ENCODE results near the gene DTWD2.
"Not testable (repeated sequence)": the region's sequence is repeated elsewhere in the genome, so short reads cannot be mapped to it uniquely, and the experiment has no call there.

The DTWD2 gene

GRCh38 chr5:118882666-118883065 lies 105.7 kb downstream of the DTWD2 start:
- no peak for DNase-seq (ENCODE audit: low read depth in 2 of 2, low spot score in 1 of 2)

DNA sequence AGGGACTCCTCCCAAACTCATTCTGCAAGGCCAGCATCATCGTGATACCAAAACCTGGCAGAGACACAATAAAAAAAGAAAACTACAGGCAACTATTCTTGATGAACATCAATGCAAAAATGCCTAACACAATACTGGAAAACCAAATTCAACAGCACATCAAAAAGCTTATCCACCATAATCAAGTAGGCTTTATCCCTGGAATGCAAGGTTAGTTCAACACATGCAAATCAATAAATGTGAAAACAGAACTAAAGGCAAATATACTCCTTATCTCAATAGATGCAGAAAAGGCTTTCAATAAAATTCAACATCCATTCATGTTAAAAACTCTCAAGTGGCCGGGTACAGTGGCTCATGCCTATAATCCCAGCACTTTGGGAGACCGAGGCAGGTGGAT lies 111.5 kb downstream of the DTWD2 start:
- DNase-seq (ENCODE audit: low read depth in 2 of 2, low spot score in 1 of 2): not testable (repeated sequence)

DNA sequence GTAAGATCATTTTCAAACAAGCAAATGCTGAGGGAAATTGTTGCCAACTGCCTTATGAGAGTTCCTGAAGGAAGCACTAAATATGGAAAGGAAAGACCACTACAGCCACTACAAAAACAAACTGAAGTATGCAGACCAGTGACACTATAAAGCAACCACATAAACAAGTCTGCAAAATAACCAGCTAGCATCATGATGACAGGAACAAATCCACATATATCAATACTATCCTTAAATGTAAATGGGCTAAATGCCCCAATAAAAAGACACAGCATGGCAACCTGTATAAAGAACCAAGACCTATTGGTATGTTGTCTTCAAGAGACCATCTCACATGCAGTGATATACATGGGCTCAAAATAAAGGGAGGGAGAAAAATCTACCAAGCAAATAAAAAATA lies 113.2 kb downstream of the DTWD2 start:
- no peak for DNase-seq (ENCODE audit: low read depth in 2 of 2, low spot score in 1 of 2)

GRCh38 chr5:118873417-118873816 lies 114.9 kb downstream of the DTWD2 start:
- no peak for DNase-seq (ENCODE audit: low read depth in 2 of 2, low spot score in 1 of 2)

GRCh38 chr5:118863345-118863744 lies 125.0 kb downstream of the DTWD2 start:
- DNase-seq (ENCODE audit: low read depth in 2 of 2, low spot score in 1 of 2): no peak

- DNase-seq (ENCODE audit: low read depth in 2 of 2, low spot score in 1 of 2): no peak
Observed at GRCh38 chr5:118862596-118862995, 125.8 kb downstream of the DTWD2 start.

DNA sequence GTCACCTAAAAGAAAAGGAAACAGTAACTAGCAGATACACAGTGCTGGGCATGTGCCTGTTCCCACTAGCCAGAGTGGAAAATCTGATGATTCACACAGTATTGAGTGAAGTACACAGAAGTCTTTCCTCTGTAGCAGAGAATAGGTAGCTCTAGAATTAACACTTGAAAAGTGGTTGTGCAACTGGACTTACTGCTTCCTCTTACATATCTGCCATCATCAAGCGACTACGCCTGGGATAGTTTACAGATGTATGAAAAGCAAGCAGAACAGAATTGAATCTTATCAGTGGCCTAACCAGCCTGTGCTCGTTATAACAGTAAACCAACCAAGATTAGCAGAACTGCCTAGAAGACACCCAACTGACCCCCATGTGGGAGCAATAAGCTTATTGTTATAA lies 130.6 kb downstream of the DTWD2 start:
- no peak for DNase-seq (ENCODE audit: low read depth in 2 of 2, low spot score in 1 of 2)

DNA sequence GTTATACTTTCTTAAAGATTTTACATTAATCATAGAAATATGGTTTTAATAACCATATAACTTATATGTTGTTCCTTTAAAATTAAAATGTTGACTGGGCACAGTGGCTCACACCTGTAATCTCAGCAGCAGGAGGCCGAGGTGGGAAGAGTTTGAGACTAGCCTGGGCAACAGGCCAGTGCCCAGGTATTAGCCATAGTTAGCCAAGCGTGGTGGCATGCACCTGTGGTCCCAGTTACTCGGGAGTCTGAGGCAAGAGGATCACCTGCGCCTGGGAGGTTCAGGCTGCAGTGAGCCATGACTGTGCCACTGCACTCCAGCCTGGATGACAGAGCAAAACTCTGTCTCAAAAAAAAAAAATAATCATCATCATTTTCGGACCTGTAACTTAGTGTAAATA lies 133.5 kb downstream of the DTWD2 start:
- DNase-seq (ENCODE audit: low read depth in 2 of 2, low spot score in 1 of 2): no peak

GRCh38 chr5:118851785-118852184 lies 136.6 kb downstream of the DTWD2 start:
- not testable (repeated sequence) for DNase-seq (ENCODE audit: low read depth in 2 of 2, low spot score in 1 of 2)

DNA sequence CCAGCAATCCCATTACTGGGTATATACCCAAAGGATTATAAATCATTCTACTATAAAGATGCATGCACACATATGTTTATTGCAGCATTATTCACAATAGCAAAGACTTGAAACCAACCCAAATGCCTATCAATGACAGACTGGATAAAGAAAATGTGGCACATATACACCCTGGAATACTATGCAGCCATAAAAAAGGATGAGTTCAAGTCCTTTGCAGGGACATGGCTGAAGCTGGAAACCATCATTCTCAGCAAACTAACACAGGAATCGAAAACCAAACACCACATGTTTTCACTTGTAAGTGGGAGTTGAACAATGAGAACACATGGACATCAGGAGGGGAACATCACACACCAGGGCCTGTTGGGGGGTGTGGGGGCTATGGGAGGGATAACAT lies 138.8 kb downstream of the DTWD2 start:
- DNase-seq (ENCODE audit: low read depth in 2 of 2, low spot score in 1 of 2): not testable (repeated sequence)

- DNase-seq (ENCODE audit: low read depth in 2 of 2, low spot score in 1 of 2): no peak
Observed at GRCh38 chr5:118844351-118844750, 144.0 kb downstream of the DTWD2 start.

DNA sequence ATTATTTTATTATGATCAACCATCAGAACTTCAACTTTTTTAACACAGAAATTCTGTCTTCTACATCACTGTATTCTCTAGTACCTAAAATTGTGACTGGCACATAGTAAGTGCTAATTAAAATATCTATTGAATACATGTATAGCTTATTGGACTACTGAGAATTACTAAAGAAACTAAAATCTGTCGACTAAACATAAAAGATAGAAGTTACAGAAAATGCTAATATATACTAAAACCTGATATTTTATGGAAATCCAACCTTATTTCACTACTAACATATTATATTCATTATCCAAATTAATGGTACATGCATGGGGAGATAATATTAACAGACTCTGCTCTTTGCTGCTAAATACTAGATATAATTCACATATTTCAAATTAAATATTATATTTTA lies 153.6 kb downstream of the DTWD2 start:
- DNase-seq (ENCODE audit: low read depth in 2 of 2, low spot score in 1 of 2): no peak

DNA sequence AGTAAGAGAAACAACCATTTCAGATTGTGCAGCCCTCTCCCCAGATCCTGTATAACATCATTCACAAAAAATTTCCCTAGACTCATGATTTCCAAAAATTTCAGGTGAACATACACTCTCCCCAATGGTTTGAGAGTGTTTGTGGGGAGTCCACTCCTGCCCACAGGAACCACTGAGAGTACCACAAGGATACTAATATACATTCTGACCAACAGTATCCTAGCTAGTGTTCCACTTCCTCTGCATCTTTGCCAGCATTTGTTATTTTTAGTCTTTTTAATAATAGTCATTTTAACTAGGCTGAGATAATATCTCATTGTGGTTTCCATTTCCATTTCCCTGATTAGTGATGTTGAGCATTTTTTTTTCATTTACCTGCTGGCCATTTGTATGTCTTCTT lies 155.4 kb downstream of the DTWD2 start:
- DNase-seq (ENCODE audit: low read depth in 2 of 2, low spot score in 1 of 2): no peak

DNA sequence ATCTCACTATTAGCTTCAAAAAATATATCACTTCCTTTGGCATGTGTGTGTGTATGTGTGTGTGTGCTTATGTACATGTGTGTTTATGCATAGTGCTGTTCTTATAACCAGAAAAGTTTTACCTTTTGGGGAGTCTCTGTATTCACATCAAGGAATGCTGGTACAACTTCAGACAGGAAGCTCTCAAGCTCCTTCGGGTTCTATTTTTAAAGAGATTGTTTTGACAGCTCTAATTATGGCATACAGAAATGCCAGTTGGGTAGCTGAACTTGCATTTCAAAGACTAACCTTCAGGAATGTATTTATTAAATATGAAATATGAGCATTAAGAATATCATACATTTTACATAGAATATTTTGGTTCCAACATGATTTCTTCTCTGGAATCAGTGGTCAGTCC lies 163.1 kb downstream of the DTWD2 start:
- no peak for DNase-seq (ENCODE audit: low read depth in 2 of 2, low spot score in 1 of 2)

- DNase-seq (ENCODE audit: low read depth in 2 of 2, low spot score in 1 of 2): no peak
Observed at GRCh38 chr5:118818604-118819003, 169.7 kb downstream of the DTWD2 start.

DNA sequence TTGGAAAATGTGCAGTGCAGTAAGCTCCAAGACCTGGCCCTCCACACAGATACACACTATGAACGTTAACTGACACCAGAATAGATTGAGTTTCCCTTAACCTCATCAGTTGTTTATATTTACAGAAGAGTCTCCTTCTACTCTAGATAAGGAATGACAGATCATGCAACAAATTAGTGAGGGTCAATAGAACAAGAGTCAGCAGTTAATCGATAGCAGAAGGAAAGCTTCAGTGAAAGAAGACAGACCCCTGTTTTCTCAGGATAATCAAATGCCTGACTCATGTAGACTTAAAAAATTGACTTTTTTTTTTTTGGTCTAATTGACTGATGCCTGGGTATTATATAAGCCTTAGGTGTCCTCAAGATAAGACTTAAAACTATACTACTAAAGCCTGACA lies 179.9 kb downstream of the DTWD2 start:
- DNase-seq (ENCODE audit: low read depth in 2 of 2, low spot score in 1 of 2): no peak

DNA sequence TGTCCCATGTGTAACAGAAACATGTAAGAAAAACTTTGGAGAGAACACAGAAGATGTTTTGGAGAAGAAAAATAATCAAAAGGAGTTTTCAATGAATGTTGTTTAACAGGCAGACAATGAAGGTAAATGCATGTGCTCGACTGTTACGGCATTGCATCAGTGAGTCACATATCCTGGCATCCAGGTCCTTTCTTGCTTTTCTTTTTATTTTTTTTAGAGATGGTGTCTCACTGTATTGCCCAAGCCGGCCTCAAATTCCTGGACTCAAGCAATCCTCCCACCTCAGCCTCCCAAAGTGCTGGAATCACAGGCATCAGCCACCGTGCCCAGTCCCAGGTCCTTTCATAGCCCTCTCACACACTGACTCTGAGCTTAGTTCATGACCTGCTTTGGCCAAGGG lies 181.8 kb downstream of the DTWD2 start:
- DNase-seq (ENCODE audit: low read depth in 2 of 2, low spot score in 1 of 2): no peak

GRCh38 chr5:118802335-118802734 lies 186.0 kb downstream of the DTWD2 start:
- DNase-seq (ENCODE audit: low read depth in 2 of 2, low spot score in 1 of 2): no peak

- DNase-seq (ENCODE audit: low read depth in 2 of 2, low spot score in 1 of 2): no peak
Observed at GRCh38 chr5:118796081-118796480, 192.3 kb downstream of the DTWD2 start.

GRCh38 chr5:118794281-118794680 lies 194.1 kb downstream of the DTWD2 start:
- DNase-seq (ENCODE audit: low read depth in 2 of 2, low spot score in 1 of 2): no peak

- DNase-seq (ENCODE audit: low read depth in 2 of 2, low spot score in 1 of 2): no peak
Observed at GRCh38 chr5:118793652-118794051, 194.7 kb downstream of the DTWD2 start.

DNA sequence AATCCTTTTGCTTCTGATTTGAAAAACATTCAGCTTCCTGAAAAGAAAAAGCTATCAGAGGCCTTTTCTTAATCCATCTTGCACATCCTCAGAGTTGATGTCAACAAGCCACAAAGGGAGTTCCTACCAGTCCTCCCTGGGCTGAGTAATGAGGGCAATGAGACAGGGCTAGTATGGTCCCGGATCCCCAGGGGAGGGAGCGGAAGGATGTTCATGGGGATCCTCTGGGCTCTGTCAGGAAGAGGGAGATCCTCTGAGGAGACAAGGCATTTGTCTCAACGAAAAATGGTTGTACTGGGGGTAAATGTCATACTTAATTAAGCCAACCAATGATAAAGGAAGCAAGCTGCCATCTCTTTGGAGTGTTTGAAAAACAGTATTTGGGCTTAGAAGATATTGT lies 195.3 kb downstream of the DTWD2 start:
- no peak for DNase-seq (ENCODE audit: low read depth in 2 of 2, low spot score in 1 of 2)

DNA sequence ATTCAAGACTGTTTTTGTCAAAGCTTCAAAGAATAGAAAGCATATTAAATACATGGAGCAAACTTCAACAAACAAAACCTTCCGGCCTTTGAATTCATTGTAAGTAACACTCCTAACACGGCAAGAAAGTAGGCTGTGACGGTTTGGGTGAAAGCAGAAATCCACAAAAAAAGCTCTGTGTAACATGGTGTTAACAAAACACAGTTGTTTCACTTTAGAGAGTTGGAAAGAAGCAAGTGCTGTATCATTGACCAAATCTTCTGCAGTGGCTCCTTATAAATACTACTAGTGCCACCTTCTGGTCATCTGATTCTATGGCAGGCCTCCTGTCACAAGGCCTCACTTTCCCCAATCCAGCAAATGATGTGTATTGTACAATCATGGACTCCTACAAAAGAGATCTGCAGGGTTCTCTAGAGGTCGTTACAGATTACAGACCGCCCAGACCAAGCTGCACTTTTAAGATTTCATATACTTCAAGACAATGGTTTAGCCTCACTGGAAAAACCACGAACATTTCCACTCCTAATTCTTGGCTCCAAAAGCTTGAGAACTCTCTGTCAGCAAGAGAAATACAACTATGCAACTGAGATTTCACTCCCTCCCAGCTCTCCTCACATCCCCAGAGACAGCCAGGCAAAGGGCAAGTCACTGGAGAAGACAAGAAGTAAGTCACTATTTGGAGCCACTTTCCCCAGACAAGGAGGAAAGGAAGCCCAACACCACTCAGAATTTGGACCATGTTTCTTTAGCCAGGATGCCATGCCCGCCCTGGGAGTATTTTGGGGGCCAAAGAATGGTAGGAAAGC lies 196.2 kb downstream of the DTWD2 start:
- no peak for DNase-seq (ENCODE audit: low read depth in 2 of 2, low spot score in 1 of 2)
